Rectal smooth muscle tissue (tissue), 1 donor: ENCODE measurements around the gene ADCY4.

Experiments used
- H3K27ac ChIP-seq: one replicate; pipeline ENCODE4 v1.7.0; 2013; ENCODE audit warnings: low read depth, low read length, inconsistent platforms
- H3K27me3 ChIP-seq: one replicate; pipeline ENCODE4 v1.7.0; 2013; ENCODE audit warnings: low read length; ENCODE audit not compliant: control insufficient read depth, insufficient read depth
- H3K36me3 ChIP-seq: one replicate; pipeline ENCODE4 v1.7.0; 2013; ENCODE audit warnings: low read length; ENCODE audit not compliant: control insufficient read depth, insufficient read depth
- H3K4me1 ChIP-seq: one replicate; pipeline ENCODE4 v1.7.0; 2013; ENCODE audit warnings: low read length; ENCODE audit not compliant: control insufficient read depth, insufficient read depth
- H3K4me3 ChIP-seq: one replicate; pipeline ENCODE4 v1.7.0; 2013; ENCODE audit warnings: low read length
- H3K9ac ChIP-seq: one replicate; pipeline ENCODE4 v1.7.0; 2013; ENCODE audit warnings: low read length

Gene ADCY4

GRCh38 chr14:24334431-24335291 is at the start of gene ADCY4:
Gene ADCY4 (minus strand): TSS chr14:24335071. CDS start chr14:24334652, 419 bp downstream.
- Histone ChIP-seq H3K36me3 (peaks cover 2% of the 10 kb centered on the region), H3K27me3 (peaks cover 13% of the 10 kb centered on the region), H3K27ac (no peak within 1 kb of the TSS), H3K4me3 (peak within 1 kb of the TSS; percentile 50), H3K9ac (no peak within 1 kb of the TSS), H3K4me1 (no peaks in the 10 kb centered on the region)

GRCh38 chr14:24384169-24384568 is 49.3 kb upstream of the ADCY4 start:
- no peaks in the 10 kb centered on the region for H3K36me3 ChIP-seq
- H3K4me3 ChIP-seq: no peak overlapping the region
- no peak overlapping the region for H3K9ac ChIP-seq
- H3K4me1 ChIP-seq: no peaks in the 10 kb centered on the region
- no peak overlapping the region for H3K27ac ChIP-seq
- no peaks in the 10 kb centered on the region for H3K27me3 ChIP-seq

- H3K9ac ChIP-seq: no peak overlapping the region
- no peak overlapping the region for H3K27ac ChIP-seq
- no peak overlapping the region for H3K4me3 ChIP-seq
- no peaks in the 10 kb centered on the region for H3K27me3 ChIP-seq
- H3K4me1 ChIP-seq: no peaks in the 10 kb centered on the region
- no peaks in the 10 kb centered on the region for H3K36me3 ChIP-seq
Observed at GRCh38 chr14:24382064-24382371, 47.1 kb upstream of the ADCY4 start.

- Histone ChIP-seq H3K4me3 (no peak overlapping the region), H3K27me3 (no peaks in the 10 kb centered on the region), H3K36me3 (no peaks in the 10 kb centered on the region), H3K9ac (no peak overlapping the region), H3K27ac (no peak overlapping the region), H3K4me1 (no peaks in the 10 kb centered on the region)
Observed at GRCh38 chr14:24381363-24382063, 46.6 kb upstream of the ADCY4 start.

- no peak overlapping the region for H3K27ac ChIP-seq
- no peaks in the 10 kb centered on the region for H3K4me1 ChIP-seq
- H3K4me3 ChIP-seq: no peak overlapping the region
- H3K27me3 ChIP-seq: no peaks in the 10 kb centered on the region
- H3K9ac ChIP-seq: no peak overlapping the region
- no peaks in the 10 kb centered on the region for H3K36me3 ChIP-seq
Observed at GRCh38 chr14:24379907-24380730, 45.2 kb upstream of the ADCY4 start.

GRCh38 chr14:24378981-24379906 is 44.4 kb upstream of the ADCY4 start:
- Histone ChIP-seq H3K27ac (no peak overlapping the region), H3K27me3 (no peaks in the 10 kb centered on the region), H3K36me3 (no peaks in the 10 kb centered on the region), H3K4me3 (no peak overlapping the region), H3K9ac (no peak overlapping the region), H3K4me1 (no peaks in the 10 kb centered on the region)

GRCh38 chr14:24378327-24378726 is 43.5 kb upstream of the ADCY4 start:
- H3K36me3 ChIP-seq: no peaks in the 10 kb centered on the region
- no peak overlapping the region for H3K27ac ChIP-seq
- no peak overlapping the region for H3K4me3 ChIP-seq
- no peaks in the 10 kb centered on the region for H3K4me1 ChIP-seq
- H3K27me3 ChIP-seq: no peaks in the 10 kb centered on the region
- H3K9ac ChIP-seq: no peak overlapping the region

GRCh38 chr14:24377657-24378056 is 42.8 kb upstream of the ADCY4 start:
- H3K9ac ChIP-seq: no peak overlapping the region
- no peak overlapping the region for H3K4me3 ChIP-seq
- no peaks in the 10 kb centered on the region for H3K4me1 ChIP-seq
- H3K36me3 ChIP-seq: no peaks in the 10 kb centered on the region
- H3K27ac ChIP-seq: no peak overlapping the region
- H3K27me3 ChIP-seq: no peaks in the 10 kb centered on the region

GRCh38 chr14:24377126-24377525 is 42.3 kb upstream of the ADCY4 start:
- H3K4me3 ChIP-seq: no peak overlapping the region
- no peaks in the 10 kb centered on the region for H3K27me3 ChIP-seq
- no peak overlapping the region for H3K27ac ChIP-seq
- no peaks in the 10 kb centered on the region for H3K36me3 ChIP-seq
- no peaks in the 10 kb centered on the region for H3K4me1 ChIP-seq
- H3K9ac ChIP-seq: no peak overlapping the region

- no peaks in the 10 kb centered on the region for H3K27me3 ChIP-seq
- H3K4me3 ChIP-seq: no peak overlapping the region
- no peaks in the 10 kb centered on the region for H3K4me1 ChIP-seq
- H3K9ac ChIP-seq: no peak overlapping the region
- no peaks in the 10 kb centered on the region for H3K36me3 ChIP-seq
- no peak overlapping the region for H3K27ac ChIP-seq
Observed at GRCh38 chr14:24376448-24377070, 41.7 kb upstream of the ADCY4 start.

- H3K27ac ChIP-seq: no peak overlapping the region
- H3K4me3 ChIP-seq: no peak overlapping the region
- no peaks in the 10 kb centered on the region for H3K27me3 ChIP-seq
- H3K4me1 ChIP-seq: no peaks in the 10 kb centered on the region
- no peak overlapping the region for H3K9ac ChIP-seq
- H3K36me3 ChIP-seq: no peaks in the 10 kb centered on the region
Observed at GRCh38 chr14:24372701-24373416, 38.0 kb upstream of the ADCY4 start.
